HepG2 (cell line): ENCODE data around the gene VARS2. TPM values are rescaled to one million over a fixed set of nuclear protein-coding genes. Genes with fewer than 3 reads are reported as not detected.

ENCODE experiments used
- CENPX ChIP-seq: sonication (generic); formaldehyde crosslinking; IDR thresholded peaks from 2 replicates; pipeline ENCODE4 v1.9.0; 2021; ENCODE audit warnings: mild to moderate bottlenecking, missing genetic modification reagents, moderate library complexity
- ISL2 ChIP-seq: sonication (generic); formaldehyde crosslinking; IDR thresholded peaks from 2 replicates; pipeline ENCODE4 v1.5.0; 2020; ENCODE audit warnings: missing genetic modification reagents
- MEIS1 ChIP-seq: sonication (generic); formaldehyde crosslinking; IDR thresholded peaks from 2 replicates; pipeline ENCODE4 v1.9.0; 2021; ENCODE audit warnings: mild to moderate bottlenecking, missing genetic modification reagents, moderate library complexity, borderline replicate concordance
- RFX1 ChIP-seq: fragments of 450-650 bp; IDR thresholded peaks from 2 replicates; pipeline ENCODE4 v1.6.1; 2017
- SKI ChIP-seq: fragments of 450-650 bp; IDR thresholded peaks from one replicate; pipeline ENCODE4 v1.6.1; 2018; ENCODE audit warnings: mild to moderate bottlenecking; ENCODE audit not compliant: partially characterized antibody
- THAP11 ChIP-seq: IDR thresholded peaks from 2 replicates; pipeline ENCODE4 v1.6.1; 2016; ENCODE audit warnings: missing biosample characterization, missing genetic modification reagents
- ZBTB38 ChIP-seq: sonication (generic); formaldehyde crosslinking; IDR thresholded peaks from 2 replicates; pipeline ENCODE4 v1.5.1; 2020; ENCODE audit warnings: mild to moderate bottlenecking, missing genetic modification reagents
- ZNF703 ChIP-seq: sonication (generic); formaldehyde crosslinking; IDR thresholded peaks from 2 replicates; pipeline ENCODE4 v1.5.1; 2020; ENCODE audit warnings: missing genetic modification reagents, mild to moderate bottlenecking, moderate library complexity, borderline replicate concordance
- polyA plus RNA-seq, 8 experiments: library from polyadenylated mRNA; depleted of rRNA in 3 of 8; stranded (reverse) in 7 of 8; unstranded in 1 of 8; fragments of >200 nt; fragmentation: Illumina TruSeq in 4 of 8; extraction: Trizol in 4 of 8; gene quantifications; 2 replicates each; pipeline versions ENCODE4 v1.2.1 to v1.2.3, GENCODE V29; 2011 to 2016; ENCODE audit warnings: low read depth in 4 of 8, missing spikeins in 1 of 8, mixed read lengths in 1 of 8; ENCODE audit not compliant: insufficient read depth in 1 of 8
- total RNA-seq, 5 experiments: library from RNA; depleted of rRNA; stranded (reverse); fragments of >200 nt; fragmentation: Illumina TruSeq; extraction: Trizol; gene quantifications; 2 replicates each; pipeline ENCODE4 v1.2.3, GENCODE V29; 2016; ENCODE audit warnings: low read depth in 1 of 5
- TF ChIP-seq, protein P1 (sequence below), 2 experiments: IDR thresholded peaks; 2 replicates each; pipeline ENCODE4 v1.6.1; 2011 to 2012; ENCODE audit warnings: low read length in 2 of 2, borderline replicate concordance in 1 of 2, low read depth in 1 of 2, mild to moderate bottlenecking in 1 of 2, moderate library complexity in 1 of 2
- TF ChIP-seq, protein P2 (sequence below): sonication (generic); IDR thresholded peaks from 2 replicates; pipeline ENCODE4 v1.6.1; 2016; ENCODE audit warnings: low read depth, borderline replicate concordance
- TF ChIP-seq, protein P3 (sequence below): sonication (generic); formaldehyde crosslinking; IDR thresholded peaks from 2 replicates; pipeline ENCODE4 v1.5.1; 2020; ENCODE audit warnings: mild to moderate bottlenecking, missing genetic modification reagents, borderline replicate concordance
- TF ChIP-seq, protein P4 (sequence below): sonication (generic); formaldehyde crosslinking; IDR thresholded peaks from 2 replicates; pipeline ENCODE4 v1.8.0; 2022; ENCODE audit warnings: mild to moderate bottlenecking, missing genetic modification reagents, moderate library complexity
- TF ChIP-seq, protein P5 (sequence below): sonication (generic); formaldehyde crosslinking; IDR thresholded peaks from 2 replicates; pipeline ENCODE4 v1.4.0; 2020; ENCODE audit warnings: missing genetic modification reagents, borderline replicate concordance

VARS2 gene
- total and polyA plus RNA-seq, 2 of the 13 experiments (the other 11 are each of a cell fraction or from before 2014, with no cell fraction given): 61.8 to 71.8 TPM

DNA sequence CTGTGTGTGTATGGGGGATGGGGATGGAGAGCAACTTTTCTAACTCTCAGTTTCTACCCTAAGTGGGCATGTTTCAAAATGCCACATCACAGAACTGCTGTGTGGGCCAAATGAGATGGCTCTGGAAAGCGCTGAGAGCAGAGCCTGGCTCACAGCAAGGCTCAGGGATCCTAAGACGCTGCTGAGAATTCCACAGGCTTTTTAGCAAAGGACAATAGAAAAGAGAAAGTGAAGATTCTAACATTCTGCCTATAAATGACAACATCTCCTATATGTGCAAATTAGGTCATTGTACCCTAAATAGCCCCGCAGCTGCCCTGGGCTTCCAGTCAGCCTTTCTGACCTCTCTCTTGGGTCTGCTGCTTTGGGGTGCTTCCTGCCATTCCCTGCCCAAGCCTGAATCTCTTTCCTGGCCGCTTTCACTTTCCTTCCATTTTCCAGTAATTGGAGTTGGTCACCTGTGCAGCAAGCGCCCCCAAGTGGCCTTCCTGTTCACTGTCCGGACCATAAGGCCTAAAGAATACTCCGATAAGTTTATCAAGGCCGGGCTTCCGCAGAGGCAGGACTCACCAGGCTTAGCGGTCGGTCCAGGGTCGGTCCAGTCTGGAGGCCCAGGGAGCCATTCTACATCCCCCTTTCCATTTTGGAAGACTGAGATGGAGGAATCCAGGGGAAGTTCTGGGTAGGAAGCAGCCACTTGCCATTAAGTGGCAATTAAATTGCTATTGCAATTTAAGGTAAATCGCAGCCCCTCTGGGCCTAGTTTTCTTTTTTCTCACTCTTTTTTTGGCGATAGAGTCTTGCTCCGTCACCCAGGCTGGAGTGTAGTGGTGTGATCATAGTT lies 36.4 kb upstream of the VARS2 start (continued):
- TF ChIP-seq, protein P1, sequence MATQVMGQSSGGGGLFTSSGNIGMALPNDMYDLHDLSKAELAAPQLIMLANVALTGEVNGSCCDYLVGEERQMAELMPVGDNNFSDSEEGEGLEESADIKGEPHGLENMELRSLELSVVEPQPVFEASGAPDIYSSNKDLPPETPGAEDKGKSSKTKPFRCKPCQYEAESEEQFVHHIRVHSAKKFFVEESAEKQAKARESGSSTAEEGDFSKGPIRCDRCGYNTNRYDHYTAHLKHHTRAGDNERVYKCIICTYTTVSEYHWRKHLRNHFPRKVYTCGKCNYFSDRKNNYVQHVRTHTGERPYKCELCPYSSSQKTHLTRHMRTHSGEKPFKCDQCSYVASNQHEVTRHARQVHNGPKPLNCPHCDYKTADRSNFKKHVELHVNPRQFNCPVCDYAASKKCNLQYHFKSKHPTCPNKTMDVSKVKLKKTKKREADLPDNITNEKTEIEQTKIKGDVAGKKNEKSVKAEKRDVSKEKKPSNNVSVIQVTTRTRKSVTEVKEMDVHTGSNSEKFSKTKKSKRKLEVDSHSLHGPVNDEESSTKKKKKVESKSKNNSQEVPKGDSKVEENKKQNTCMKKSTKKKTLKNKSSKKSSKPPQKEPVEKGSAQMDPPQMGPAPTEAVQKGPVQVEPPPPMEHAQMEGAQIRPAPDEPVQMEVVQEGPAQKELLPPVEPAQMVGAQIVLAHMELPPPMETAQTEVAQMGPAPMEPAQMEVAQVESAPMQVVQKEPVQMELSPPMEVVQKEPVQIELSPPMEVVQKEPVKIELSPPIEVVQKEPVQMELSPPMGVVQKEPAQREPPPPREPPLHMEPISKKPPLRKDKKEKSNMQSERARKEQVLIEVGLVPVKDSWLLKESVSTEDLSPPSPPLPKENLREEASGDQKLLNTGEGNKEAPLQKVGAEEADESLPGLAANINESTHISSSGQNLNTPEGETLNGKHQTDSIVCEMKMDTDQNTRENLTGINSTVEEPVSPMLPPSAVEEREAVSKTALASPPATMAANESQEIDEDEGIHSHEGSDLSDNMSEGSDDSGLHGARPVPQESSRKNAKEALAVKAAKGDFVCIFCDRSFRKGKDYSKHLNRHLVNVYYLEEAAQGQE (IDR thresholded peaks at IDR 0.05; ENCODE audit: borderline replicate concordance in 1 of 2, low read depth in 1 of 2, low read length in 2 of 2): 0 out of 4 replicates have a peak, but pooled peaks of 1 of the 2 experiments have one; percentile 12
- TF ChIP-seq CENPX (CRISPR knock-in tag): no peak
- peak; percentile 64; the same call in 1 of the 2 replicates for TF ChIP-seq MEIS1 (CRISPR knock-in tag)
- TF ChIP-seq, protein P2, sequence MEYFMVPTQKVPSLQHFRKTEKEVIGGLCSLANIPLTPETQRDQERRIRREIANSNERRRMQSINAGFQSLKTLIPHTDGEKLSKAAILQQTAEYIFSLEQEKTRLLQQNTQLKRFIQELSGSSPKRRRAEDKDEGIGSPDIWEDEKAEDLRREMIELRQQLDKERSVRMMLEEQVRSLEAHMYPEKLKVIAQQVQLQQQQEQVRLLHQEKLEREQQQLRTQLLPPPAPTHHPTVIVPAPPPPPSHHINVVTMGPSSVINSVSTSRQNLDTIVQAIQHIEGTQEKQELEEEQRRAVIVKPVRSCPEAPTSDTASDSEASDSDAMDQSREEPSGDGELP: no peak
- no peak for TF ChIP-seq SKI
- TF ChIP-seq THAP11 (CRISPR knock-in tag): peak; percentile 74
- TF ChIP-seq RFX1: no peak
- TF ChIP-seq, protein P3, sequence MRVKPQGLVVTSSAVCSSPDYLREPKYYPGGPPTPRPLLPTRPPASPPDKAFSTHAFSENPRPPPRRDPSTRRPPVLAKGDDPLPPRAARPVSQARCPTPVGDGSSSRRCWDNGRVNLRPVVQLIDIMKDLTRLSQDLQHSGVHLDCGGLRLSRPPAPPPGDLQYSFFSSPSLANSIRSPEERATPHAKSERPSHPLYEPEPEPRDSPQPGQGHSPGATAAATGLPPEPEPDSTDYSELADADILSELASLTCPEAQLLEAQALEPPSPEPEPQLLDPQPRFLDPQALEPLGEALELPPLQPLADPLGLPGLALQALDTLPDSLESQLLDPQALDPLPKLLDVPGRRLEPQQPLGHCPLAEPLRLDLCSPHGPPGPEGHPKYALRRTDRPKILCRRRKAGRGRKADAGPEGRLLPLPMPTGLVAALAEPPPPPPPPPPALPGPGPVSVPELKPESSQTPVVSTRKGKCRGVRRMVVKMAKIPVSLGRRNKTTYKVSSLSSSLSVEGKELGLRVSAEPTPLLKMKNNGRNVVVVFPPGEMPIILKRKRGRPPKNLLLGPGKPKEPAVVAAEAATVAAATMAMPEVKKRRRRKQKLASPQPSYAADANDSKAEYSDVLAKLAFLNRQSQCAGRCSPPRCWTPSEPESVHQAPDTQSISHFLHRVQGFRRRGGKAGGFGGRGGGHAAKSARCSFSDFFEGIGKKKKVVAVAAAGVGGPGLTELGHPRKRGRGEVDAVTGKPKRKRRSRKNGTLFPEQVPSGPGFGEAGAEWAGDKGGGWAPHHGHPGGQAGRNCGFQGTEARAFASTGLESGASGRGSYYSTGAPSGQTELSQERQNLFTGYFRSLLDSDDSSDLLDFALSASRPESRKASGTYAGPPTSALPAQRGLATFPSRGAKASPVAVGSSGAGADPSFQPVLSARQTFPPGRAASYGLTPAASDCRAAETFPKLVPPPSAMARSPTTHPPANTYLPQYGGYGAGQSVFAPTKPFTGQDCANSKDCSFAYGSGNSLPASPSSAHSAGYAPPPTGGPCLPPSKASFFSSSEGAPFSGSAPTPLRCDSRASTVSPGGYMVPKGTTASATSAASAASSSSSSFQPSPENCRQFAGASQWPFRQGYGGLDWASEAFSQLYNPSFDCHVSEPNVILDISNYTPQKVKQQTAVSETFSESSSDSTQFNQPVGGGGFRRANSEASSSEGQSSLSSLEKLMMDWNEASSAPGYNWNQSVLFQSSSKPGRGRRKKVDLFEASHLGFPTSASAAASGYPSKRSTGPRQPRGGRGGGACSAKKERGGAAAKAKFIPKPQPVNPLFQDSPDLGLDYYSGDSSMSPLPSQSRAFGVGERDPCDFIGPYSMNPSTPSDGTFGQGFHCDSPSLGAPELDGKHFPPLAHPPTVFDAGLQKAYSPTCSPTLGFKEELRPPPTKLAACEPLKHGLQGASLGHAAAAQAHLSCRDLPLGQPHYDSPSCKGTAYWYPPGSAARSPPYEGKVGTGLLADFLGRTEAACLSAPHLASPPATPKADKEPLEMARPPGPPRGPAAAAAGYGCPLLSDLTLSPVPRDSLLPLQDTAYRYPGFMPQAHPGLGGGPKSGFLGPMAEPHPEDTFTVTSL (CRISPR knock-in tag): no peak
- no peak for TF ChIP-seq ZNF703 (CRISPR knock-in tag)
- TF ChIP-seq ISL2 (CRISPR knock-in tag): 0 out of 2 replicates have a peak, but pooled peaks have one; percentile 47
- TF ChIP-seq, protein P4, sequence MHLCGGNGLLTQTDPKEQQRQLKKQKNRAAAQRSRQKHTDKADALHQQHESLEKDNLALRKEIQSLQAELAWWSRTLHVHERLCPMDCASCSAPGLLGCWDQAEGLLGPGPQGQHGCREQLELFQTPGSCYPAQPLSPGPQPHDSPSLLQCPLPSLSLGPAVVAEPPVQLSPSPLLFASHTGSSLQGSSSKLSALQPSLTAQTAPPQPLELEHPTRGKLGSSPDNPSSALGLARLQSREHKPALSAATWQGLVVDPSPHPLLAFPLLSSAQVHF (CRISPR knock-in tag): no peak
- 0 out of 2 replicates have a peak, but pooled peaks have one; percentile 32 for TF ChIP-seq ZBTB38 (CRISPR knock-in tag)
- TF ChIP-seq, protein P5, sequence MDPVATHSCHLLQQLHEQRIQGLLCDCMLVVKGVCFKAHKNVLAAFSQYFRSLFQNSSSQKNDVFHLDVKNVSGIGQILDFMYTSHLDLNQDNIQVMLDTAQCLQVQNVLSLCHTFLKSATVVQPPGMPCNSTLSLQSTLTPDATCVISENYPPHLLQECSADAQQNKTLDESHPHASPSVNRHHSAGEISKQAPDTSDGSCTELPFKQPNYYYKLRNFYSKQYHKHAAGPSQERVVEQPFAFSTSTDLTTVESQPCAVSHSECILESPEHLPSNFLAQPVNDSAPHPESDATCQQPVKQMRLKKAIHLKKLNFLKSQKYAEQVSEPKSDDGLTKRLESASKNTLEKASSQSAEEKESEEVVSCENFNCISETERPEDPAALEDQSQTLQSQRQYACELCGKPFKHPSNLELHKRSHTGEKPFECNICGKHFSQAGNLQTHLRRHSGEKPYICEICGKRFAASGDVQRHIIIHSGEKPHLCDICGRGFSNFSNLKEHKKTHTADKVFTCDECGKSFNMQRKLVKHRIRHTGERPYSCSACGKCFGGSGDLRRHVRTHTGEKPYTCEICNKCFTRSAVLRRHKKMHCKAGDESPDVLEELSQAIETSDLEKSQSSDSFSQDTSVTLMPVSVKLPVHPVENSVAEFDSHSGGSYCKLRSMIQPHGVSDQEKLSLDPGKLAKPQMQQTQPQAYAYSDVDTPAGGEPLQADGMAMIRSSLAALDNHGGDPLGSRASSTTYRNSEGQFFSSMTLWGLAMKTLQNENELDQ (CRISPR knock-in tag): no peak
